CD4-positive, alpha-beta T cell treated with Interleukin-12 subunit alpha and Interleukin-12 subunit beta, for 1 hour (primary cell): ENCODE data around the gene RABGAP1.

Experiments
- DNase-seq: peaks from one replicate; pipeline ENCODE4 v3.0.0-alpha.2; 2020

RABGAP1 gene

DNA sequence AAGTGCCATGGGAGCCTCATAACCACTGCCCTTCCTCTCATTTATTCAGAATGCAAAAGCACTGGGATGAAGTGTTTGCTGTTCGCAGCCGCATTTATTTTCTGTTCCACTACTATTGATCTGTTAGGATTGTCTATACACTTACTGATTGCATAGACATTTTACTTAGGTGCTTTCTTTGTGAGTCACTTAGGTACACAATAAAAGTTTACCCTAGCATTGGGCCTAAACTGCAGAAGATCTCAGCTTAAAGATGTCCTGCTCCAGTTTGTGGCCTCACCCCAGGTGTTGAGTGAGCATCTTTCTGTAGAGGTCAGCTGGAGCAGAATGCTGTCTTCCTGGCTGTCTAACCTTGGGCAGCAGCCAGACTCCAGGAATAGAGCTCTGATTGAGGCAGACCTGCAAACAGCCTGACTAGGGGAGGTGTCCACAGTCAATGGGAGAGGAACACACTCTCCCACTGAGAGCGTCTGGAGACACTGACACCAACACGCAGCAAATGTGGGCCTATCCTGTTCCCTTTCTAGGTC, 146.6 kb downstream of the RABGAP1 start:
- no peak for DNase-seq

DNA sequence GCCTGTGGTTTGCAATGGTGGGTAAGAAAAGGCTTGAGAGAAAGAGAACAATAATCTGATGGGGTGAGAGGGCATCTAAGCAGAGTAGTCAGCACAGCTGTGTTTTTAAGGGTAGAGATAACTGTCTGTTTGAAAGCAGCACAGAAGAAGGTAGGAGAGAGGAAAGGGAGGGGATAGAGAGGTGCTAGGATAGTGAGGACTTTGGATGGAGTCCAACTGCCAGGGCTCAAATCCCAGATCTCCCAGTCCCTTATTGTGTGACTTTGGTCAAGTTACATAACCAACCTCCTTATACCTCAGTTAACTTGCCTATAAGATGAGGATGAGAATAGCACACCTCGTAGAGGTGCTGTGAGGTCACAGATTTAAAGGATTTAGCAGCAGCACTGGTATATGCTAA, 148.2 kb downstream of the RABGAP1 start:
- no peak for DNase-seq

DNA sequence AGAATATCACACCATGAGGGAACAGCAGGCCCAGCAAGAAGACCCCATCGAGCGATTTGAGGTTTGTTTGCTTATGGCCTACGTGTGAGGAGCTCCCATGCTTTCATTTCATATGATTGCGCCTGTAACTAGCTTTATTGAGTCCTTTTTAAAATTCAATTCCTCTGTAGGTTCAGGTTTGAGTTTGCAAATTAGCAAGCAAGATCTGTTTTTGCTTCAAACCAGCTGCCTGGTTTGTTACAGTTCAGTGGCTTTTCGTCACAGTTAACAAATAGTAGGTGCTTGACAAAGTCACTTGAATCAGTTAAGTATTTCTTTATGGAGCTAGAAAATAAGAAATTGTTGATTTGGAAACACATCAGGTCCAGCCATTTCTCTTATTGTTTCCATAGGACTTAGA, 149.0 kb downstream of the RABGAP1 start:
- DNase-seq = no peak

DNA sequence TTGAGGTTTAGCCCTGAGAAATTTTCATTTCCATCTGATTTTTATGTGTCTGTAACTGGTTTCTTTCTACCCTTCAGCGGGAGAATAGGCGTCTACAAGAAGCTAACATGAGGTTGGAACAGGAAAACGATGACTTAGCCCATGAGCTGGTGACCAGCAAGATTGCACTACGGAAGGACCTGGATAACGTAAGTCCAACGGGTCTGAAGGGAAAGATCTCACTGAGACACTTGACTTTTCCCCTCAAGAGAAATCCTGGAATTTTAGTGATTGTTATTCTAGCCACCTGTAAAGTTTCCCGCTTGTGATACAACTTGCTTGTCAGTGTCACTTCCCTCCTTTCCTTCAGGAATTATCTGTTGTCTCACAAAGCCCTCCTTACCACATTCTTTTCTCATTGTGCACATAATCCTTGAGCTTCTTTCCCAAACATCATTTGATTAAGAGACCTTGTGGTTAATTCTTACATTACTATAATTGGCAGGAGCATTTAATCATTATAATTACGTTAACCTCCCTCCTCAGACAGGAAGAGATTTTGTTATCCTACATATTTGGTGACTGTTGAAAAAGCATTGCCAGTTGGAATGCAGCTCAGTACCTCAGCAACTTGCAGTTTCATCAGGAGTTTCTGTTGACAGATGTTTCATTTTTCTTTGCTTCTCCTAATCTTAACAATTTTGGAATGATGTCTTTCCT, 149.5 kb downstream of the RABGAP1 start:
- DNase-seq = no peak

DNA sequence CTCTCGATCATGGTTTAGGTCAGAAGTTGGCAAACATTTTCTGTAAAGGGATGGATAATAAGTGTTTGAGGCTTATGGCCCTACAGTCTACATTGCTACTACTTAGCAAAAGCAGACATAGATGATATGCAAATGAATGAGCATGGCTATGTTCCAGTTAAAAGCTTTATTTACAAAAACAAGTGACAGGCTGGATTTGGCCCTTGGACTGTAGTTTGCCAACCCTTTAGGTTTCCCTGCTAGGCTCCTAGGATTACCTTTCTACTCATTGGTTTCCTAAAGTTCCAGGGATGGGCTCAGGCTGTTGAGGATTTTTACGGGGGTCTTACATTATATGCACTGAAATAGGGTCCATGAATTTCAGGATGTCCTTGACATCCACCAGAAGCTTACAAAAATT, 150.1 kb downstream of the RABGAP1 start:
- DNase-seq = no peak

DNA sequence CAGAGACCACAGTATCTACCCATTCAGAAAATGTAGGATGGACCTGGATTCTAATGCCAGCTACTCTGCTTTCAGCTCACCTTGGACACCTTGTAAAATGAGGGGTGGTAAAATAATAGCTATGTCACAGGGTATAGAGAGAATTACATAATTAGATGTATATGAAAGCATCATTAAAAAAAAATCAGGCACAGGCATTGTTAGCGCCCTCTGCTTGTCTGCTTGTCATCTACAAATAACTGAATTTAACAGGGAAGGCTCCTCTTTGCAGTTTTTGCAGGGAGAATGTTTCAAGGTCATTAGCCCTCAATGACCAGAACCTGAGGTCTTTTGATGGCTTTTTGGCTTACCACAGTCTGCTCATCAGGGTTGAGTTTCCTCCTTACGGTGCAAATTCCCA, 150.6 kb downstream of the RABGAP1 start:
- no peak for DNase-seq

DNA sequence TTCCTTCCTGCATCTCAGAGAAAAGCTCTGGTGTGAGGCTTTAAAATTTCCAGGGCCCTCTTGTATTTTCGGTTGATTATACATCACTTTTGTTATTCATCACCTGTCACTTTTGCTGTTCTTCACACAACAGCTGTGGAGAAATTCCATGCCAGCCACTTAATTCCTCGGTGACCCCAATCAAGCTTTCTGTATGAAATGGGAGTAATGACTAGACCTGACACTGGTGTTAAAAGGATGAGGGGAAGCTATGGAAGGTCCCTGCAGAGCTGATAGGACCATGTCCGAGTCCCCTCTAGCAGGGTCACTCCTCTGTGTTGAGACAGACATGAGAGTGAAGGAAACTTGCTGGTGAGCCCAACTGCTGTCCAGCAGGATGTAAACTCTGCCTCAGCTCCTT, 152.3 kb downstream of the RABGAP1 start:
- DNase-seq = no peak

DNA sequence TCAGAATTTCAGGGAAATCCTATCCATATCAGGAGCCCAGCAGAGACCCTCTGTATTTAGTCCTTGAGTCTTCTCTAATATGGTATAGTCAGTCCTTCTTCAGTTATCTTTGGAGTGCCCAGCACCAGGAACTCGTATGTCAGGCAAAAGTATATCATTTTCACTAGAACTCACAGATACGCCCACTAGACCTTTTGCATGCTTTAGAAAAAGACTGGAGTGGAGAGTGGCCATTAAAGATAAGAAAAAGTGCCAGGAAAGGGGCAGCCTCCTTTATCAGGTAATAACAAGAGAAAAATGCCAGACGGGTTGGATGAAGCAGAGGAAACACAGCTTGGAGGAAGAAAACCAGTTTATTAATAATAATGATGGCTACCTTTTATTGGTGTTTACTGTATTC, 156.2 kb downstream of the RABGAP1 start:
- DNase-seq = no peak

DNA sequence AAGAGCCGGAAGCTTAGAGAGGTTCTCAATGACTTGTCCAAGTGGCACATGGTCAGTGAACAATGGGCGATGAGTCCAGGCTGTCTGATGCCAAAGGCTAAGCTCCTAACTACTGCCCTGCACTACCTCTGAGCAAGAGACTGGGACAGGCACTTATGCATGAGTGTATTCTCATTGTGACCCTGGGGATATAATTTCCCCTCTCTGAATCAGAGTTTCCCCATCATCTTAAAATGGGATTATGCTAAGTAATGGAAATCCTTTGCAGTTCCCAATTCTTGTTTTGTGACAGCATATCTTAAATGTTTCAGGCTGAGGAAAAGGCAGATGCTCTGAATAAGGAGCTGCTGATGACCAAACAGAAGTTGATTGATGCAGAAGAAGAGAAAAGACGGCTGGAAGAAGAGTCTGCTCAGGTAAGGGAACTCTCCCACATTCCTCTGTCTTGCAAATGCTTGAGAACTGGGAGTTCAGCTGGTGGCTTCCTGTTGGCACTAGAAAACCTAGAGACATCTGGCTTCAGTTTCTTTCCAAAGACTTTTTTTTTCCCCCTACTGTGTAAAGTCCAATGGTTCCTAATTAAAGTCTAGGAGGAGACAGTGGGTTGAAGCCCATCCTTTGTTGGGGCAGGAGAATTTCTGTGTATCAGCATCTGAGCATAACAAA, 156.7 kb downstream of the RABGAP1 start:
- no peak for DNase-seq

DNA sequence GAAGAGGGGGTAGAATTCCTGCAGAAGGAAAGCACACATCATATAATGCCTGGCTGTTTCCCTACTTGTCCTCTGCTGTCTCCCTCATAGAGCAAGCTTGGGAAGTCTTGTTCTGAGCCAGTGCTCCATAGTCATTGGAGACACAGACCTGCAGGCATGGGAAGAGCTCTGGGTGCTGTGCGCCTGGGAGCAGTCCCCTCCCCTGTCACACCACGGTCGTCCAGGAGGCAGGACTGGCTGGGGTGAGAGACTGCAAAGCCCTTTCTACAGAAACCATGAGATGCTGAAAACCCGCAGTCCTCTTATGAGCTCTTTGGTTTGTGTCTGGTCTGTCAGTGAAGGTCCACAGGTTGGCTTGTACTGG, 157.3 kb downstream of the RABGAP1 start:
- DNase-seq = no peak

DNA sequence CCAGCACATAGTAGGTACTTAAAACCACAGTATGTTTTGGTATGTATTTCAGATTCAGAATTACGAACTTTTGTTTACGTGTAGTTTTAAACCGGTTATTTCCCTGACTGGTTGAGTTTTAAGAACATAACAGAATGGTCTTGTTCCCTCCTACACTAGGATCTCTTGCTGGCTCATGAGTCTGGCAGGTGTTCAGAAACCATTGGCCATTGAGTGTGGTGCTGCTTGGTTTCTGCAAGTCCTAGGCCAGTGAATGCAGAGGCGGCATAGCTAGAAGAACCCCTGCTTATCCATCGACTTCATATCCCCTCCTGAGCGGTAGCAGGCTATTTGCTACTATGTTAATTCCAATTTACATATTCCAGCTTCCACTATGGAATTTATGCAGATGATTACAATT, 158.2 kb downstream of the RABGAP1 start:
- no peak for DNase-seq

DNA sequence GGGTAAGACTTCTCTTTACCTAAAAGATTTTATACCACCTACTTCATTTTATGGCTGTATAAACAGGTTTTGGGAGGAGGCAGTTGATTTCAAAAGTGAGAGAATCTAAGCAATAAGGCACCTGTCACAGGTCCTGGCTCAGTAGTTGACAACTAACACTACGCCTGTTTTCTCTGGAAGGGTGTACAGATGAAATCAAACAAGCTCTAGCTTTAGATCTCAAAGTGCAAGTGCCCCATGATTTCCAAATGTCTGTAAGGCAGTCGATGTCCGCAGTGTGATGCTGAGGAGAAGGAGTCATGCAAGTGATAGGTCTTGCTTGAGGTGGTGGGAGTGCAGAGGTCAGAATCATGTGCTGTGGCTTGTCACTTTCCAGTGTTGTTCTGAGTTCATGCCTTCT, 158.7 kb downstream of the RABGAP1 start:
- no peak for DNase-seq

DNA sequence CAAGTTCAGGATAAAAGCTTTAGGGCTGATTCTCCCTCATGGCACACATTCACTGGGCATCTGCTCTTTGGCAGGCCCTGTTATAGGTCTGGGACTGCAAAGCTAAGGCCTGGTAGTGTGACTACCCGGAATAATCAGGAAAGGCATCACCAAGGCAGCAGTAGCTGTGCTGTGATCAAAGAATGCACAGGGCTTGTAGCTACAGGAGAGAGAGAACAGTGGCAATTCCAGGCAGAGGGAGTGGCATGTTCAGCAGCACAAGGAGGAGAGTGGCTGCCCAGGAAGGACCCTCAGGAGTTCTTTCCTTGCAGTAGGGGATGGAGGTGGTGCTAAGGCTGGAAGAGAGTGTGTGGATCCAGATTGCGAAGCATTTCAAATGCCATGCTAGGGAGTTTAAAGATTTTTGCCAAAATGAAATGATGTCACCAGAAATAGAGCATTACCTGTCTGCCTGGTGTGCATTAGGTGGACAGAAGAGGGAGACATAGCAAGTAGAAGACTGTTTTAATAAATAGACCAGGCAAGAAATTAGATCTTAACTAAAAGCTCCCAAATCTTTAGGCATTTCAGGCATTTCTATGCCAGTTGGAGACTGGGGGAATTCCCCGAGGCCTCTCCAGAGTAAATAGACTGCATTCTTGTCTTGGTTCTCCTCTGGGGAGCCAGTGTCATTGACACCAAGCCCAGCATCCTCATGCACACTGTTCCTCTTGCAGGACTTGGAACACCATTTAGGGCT, 161.7 kb downstream of the RABGAP1 start:
- no peak for DNase-seq

DNA sequence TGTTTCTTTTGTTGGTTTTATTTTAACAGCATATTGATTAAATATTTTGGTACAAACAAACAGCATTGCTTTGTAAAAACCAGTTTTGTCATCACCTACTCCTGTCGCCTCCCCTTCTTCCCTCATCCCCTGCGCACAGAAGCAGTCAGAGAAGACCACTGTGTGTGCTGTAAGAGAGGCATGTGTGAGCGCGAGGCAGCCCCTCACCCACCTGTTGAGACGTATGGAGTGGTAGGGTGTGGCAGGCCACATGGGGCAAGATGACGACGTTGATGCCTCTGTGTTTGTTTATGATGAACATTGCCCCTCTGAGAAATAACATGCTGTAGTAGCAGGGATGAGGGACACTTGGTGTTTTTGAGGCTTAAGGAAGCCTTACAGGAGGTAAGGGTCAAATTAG, 164.0 kb downstream of the RABGAP1 start:
- no peak for DNase-seq

DNA sequence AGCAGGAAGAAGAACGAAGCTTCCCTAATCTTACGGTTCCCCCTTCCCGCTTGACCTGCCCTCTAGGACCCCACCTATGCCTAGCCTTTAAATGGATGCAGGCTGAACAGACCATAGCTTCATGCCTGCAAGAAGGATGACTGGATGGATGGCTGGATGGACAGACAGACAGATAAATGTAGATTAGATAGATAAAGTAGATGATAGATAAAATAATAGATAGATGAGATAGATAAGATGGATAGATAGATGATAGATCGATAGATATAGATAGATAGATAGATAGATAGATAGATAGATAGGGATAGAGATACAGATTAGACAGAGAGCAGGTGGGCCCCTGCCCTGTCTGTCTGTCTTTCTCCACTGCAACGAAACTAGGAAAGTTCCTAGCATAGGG, 164.7 kb downstream of the RABGAP1 start:
- no peak for DNase-seq

DNA sequence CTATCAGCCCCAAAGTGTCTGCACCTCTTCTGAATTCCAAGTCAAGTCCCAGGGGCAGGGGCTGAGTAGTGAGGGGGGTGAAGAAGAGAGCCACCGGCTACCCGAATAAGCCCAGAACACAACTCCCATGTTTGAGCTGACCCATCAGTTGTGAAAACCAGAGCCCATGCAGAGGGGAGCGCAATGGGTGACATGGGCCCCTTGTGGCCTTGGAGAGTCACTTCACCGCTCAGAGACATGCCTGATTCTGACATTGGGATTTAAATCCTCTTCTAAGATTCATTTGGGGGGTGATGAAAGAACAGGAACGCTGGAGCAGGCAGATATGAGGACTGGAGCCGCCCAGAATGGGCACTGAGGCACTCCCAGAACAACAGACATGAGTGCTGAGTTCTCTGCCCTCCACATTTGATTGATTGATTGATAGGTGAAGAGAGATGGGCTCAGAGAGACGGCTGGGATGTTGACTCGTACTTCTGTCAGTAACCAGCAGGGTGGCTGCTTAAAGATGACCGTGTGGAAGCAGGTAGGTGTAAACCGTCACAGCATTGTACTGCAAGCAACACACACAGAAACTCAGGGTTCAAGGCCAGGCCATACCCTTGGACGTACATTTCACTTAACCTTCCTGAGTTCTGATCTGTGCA, 166.9 kb downstream of the RABGAP1 start:
- no peak for DNase-seq

DNA sequence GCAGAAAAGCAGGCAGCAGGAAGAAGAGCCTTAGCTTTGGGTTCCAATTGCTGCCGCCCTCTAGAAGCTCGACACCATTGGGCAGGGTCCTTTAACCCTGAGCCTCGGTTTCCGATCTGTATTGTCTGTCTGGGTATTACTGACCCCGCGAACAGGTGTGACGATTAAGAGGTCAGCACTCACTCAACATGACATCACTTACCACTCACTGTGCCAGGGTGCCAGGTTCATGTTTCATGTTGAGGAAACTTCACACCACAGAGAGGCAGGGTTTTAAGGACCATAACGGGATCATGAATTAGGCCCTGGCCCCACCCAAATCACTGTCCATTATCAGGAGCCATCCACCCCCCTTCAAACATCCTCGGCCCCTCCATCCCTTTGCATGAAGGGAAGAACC, 168.2 kb downstream of the RABGAP1 start:
- no peak for DNase-seq

DNA sequence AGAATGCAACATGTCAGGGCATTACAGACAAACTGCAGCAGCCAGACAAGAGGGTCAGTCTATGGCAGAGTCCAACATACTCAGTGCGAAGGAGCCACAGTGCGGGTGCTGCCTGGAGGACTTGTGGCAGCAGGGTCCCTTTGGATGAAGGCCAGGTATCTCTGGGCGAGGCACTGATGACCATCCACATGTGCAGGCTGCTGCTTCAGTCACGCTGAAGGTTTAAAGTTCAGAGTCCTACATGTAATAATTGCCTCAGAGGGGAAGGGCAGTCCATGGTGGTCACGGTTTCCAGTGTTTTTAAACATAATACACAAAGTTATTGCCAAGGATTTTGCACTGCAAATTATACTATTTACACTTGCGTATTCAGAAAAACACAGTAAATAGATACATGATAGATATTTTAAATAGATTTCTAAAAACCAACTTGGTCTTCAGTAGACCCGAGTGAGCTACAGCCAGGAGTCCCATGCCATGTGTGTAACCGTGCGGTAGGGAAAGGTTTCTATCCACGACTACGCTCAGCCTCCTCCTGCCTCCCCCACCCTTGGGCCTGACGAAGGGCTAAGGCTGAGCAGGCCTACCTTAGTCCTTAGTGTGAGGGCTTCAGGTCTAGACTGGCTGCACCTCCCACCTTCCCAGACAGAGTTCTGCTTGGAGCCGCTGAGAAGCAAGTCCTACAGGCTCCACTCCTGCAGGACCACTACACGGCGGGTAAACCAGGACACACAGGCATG, 168.9 kb downstream of the RABGAP1 start:
- DNase-seq = no peak

DNA sequence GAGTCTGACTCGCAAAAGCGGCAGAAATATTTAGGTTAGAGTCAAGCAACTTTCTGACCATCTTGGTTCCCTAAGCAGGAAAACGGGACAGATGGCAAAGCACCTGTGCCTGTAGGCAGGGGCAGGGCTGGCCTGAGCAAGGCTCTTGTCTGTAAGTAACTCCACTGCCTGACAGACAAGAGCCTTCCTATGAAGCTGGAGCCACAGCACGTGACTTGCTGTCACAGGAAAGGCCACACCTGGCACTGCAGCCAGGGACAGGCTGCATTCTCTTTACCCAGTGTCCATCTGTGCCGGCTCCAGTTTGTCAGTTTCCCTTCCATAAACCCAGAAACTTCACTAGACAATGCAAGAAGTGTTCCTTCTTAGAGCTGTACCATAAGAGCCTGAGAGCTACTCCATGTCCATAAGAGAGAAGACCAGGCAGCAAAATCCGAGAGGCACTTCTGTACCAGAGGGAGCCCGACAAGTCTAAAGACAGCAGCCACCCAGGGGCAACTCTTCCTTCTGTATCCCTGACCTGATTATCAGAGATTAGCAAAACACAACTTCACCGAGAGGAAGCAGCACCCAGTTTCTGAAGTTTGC, 170.7 kb downstream of the RABGAP1 start:
- DNase-seq = no peak

DNA sequence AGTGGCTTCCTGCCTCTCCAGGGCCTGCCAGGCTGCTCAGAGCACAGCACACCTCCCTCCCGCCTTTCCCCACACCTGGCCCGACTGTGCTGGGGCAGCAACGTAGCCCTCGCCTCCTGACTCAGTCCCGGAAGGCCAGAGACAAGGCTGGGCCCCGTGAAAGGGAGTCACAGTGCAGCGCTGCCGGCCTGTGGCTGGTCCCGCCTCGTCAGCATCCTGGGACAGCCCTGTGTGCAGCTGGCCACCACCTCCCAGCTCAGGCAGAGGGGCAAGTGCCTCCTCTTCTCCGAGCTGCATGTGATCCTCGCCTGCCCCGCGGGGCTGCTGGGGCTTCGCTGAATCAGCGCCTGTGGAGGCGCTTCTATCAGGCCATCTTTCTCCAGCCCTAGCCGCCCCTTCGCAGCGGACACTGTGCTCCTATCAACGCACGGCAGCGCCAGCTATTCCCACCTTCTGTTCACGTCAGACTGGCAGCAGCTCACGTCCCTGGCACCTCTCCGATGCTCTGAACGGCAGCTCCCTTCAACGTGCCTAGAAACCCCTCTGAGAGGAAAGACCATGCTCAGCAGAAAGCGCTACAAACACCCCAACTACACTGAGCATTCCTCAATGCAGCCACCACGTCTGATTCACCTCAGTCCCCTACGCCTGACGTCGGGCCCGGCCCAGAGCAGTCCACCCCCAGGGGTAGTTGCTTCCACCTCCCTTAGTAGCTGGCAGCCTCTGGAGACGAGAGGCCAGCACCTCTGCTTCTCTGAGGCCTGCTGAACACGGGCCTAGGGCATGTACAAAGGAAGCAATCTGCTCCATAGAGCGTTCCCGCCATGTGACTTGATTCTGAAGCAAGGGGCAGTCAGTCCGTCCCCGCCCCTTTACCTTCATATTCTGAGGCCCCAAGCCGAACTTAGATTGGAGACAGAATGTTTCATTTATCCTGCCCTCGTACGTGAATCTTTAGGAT, 171.5 kb downstream of the RABGAP1 start:
- DNase-seq = no peak

DNA sequence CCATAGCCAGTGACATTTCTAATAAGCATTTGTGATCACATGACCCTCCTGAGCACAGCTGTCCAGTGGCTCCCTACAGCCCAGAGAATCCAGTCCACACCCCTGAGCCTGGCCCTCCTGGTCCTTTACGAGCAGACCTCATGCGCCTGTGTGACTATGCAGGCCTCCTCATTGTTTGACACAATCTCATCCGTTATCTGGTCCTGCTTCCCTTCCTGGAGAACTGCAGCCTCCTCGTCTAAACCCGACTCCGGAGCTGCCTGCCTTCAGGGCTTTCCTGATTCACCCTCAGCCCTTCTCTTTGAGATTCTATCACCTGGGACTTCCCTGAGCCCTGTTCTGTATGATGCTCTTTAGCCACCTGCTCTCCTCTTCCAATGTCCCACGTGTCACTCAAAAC, 172.4 kb downstream of the RABGAP1 start:
- DNase-seq = no peak
